H9 (cell line): ENCODE data around the gene PSTK. TPM values are rescaled to one million over a fixed set of nuclear protein-coding genes. Genes with fewer than 3 reads are reported as not detected.

ENCODE experiments used
- DNase-seq: peaks from one replicate; pipeline ENCODE4 v3.0.0-alpha.2; 2017
- H2AFZ ChIP-seq: one replicate; pipeline ENCODE4 v1.6.1; 2013; ENCODE audit warnings: mild to moderate bottlenecking, low read length, control low read depth, moderate library complexity
- H2AK5ac ChIP-seq: 2 replicates; pipeline ENCODE4 v1.6.1; 2013; ENCODE audit warnings: low read length, control low read depth, mixed read lengths; ENCODE audit not compliant: insufficient read length
- H2BK120ac ChIP-seq: one replicate; pipeline ENCODE4 v1.6.1; 2013; ENCODE audit warnings: low read depth, mild to moderate bottlenecking, low read length, control low read depth, inconsistent platforms; ENCODE audit not compliant: poor library complexity, severe bottlenecking
- H2BK12ac ChIP-seq: 2 replicates; pipeline ENCODE4 v1.6.1; 2013; ENCODE audit warnings: low read length, control low read depth, mixed read lengths, low read depth; ENCODE audit not compliant: insufficient read length
- H2BK15ac ChIP-seq: 2 replicates; pipeline ENCODE4 v1.6.1; 2013; ENCODE audit warnings: low read depth, low read length, control low read depth
- H2BK20ac ChIP-seq: one replicate; pipeline ENCODE4 v1.6.1; 2013; ENCODE audit warnings: low read depth, mild to moderate bottlenecking, low read length, control low read depth, inconsistent platforms; ENCODE audit not compliant: poor library complexity, severe bottlenecking
- H2BK5ac ChIP-seq: 2 replicates; pipeline ENCODE4 v1.6.1; 2013; ENCODE audit warnings: low read length, control low read depth, mixed read lengths; ENCODE audit not compliant: insufficient read length
- H3K14ac ChIP-seq: 2 replicates; pipeline ENCODE4 v1.6.1; 2013; ENCODE audit warnings: low read length, control low read depth; ENCODE audit not compliant: insufficient read depth
- H3K18ac ChIP-seq: 2 replicates; pipeline ENCODE4 v1.6.1; 2013; ENCODE audit warnings: low read depth, mild to moderate bottlenecking, mixed read lengths, low read length, control low read depth; ENCODE audit not compliant: insufficient read length
- H3K23ac ChIP-seq: 2 replicates; pipeline ENCODE4 v1.6.1; 2013; ENCODE audit warnings: low read length, control low read depth, mixed read lengths, low read depth; ENCODE audit not compliant: insufficient read length
- H3K23me2 ChIP-seq: 2 replicates; pipeline ENCODE4 v1.6.1; 2013; ENCODE audit warnings: low read depth, mild to moderate bottlenecking, mixed read lengths, low read length, control low read depth; ENCODE audit not compliant: insufficient read length, poor library complexity, severe bottlenecking
- H3K27ac ChIP-seq: 2 replicates; pipeline ENCODE4 v1.5.1; 2013; ENCODE audit warnings: low read length, control low read depth, mixed read lengths, low read depth; ENCODE audit not compliant: insufficient read length
- H3K27me3 ChIP-seq: 2 replicates; pipeline ENCODE4 v1.6.1; 2013; ENCODE audit warnings: low read length, control low read depth, inconsistent platforms; ENCODE audit not compliant: insufficient read depth
- H3K4ac ChIP-seq: 2 replicates; pipeline ENCODE4 v1.6.1; 2013; ENCODE audit warnings: low read depth, mild to moderate bottlenecking, control low read depth, inconsistent platforms, low read length, moderate library complexity
- H3K4me1 ChIP-seq: 2 replicates; pipeline ENCODE4 v1.6.1; 2013; ENCODE audit warnings: low read length, control low read depth, inconsistent platforms; ENCODE audit not compliant: insufficient read depth
- H3K4me2 ChIP-seq: 2 replicates; pipeline ENCODE4 v1.6.1; 2013; ENCODE audit warnings: low read length, control low read depth, mixed read lengths; ENCODE audit not compliant: insufficient read length, insufficient read depth
- H3K56ac ChIP-seq: 2 replicates; pipeline ENCODE4 v1.6.1; 2013; ENCODE audit warnings: low read depth, mild to moderate bottlenecking, mixed read lengths, low read length, control low read depth; ENCODE audit not compliant: insufficient read length
- H3K79me1 ChIP-seq: 2 replicates; pipeline ENCODE4 v1.6.1; 2013; ENCODE audit warnings: low read depth, mild to moderate bottlenecking, moderate library complexity, low read length, control low read depth, inconsistent platforms; ENCODE audit not compliant: insufficient read depth, poor library complexity, severe bottlenecking
- H3K79me2 ChIP-seq: 2 replicates; pipeline ENCODE4 v1.6.1; 2013; ENCODE audit warnings: low read length, control low read depth, inconsistent platforms; ENCODE audit not compliant: insufficient read depth
- H3K9ac ChIP-seq: 2 replicates; pipeline ENCODE4 v1.6.1; 2013; ENCODE audit warnings: low read length, control low read depth, mixed read lengths; ENCODE audit not compliant: insufficient read length; ENCODE audit errors: extremely low read depth
- H3K9me3 ChIP-seq: one replicate; pipeline ENCODE4 v1.6.1; 2013; ENCODE audit warnings: low read depth, low read length, inconsistent platforms; ENCODE audit not compliant: control insufficient read depth
- H3T11ph ChIP-seq: one replicate; pipeline ENCODE4 v1.6.1; 2013; ENCODE audit warnings: mild to moderate bottlenecking, low read length, control low read depth, inconsistent platforms
- H4K20me1 ChIP-seq: one replicate; pipeline ENCODE4 v1.6.1; 2013; ENCODE audit not compliant: control insufficient read depth, insufficient read length, insufficient read depth
- H4K5ac ChIP-seq: 2 replicates; pipeline ENCODE4 v1.6.1; 2013; ENCODE audit warnings: low read depth, mild to moderate bottlenecking, mixed read lengths, low read length, control low read depth; ENCODE audit not compliant: insufficient read length
- H4K8ac ChIP-seq: replicated peaks from 2 replicates; pipeline ENCODE4 v1.6.1; 2013; ENCODE audit warnings: low read length, control low read depth, mixed read lengths, low read depth; ENCODE audit not compliant: insufficient read length
- H4K91ac ChIP-seq: 2 replicates; pipeline ENCODE4 v1.6.1; 2013; ENCODE audit warnings: low read depth, mild to moderate bottlenecking, moderate library complexity, mixed read lengths, low read length, control low read depth; ENCODE audit not compliant: insufficient read length
- H3K27ac Mint-ChIP-seq, 3 experiments: 2 replicates in 2 of 3; 3 replicates in 1 of 3; pipeline ENCODE4 v1.8.0; 2020 to 2021; ENCODE audit warnings: mixed read lengths in 3 of 3, mild to moderate bottlenecking in 1 of 3, moderate library complexity in 1 of 3
- H3K27me3 Mint-ChIP-seq: 2 replicates; pipeline ENCODE4 v1.8.0; 2021; ENCODE audit warnings: low read depth, mild to moderate bottlenecking, moderate library complexity, mixed read lengths
- H3K36me3 Mint-ChIP-seq, 3 experiments: 2 replicates in 2 of 3; 3 replicates in 1 of 3; pipeline ENCODE4 v1.8.0; 2020 to 2021; ENCODE audit warnings: low read depth in 3 of 3, mixed read lengths in 3 of 3; ENCODE audit not compliant: insufficient read depth in 1 of 3
- H3K4me1 Mint-ChIP-seq, 2 experiments: 2 replicates each; pipeline ENCODE4 v1.8.0; 2020; ENCODE audit warnings: mixed read lengths in 2 of 2
- H3K4me3 Mint-ChIP-seq, 2 experiments: 2 replicates in 1 of 2; 3 replicates in 1 of 2; pipeline ENCODE4 v1.8.0; 2020 to 2021; ENCODE audit warnings: mild to moderate bottlenecking in 2 of 2, mixed read lengths in 2 of 2, moderate library complexity in 1 of 2
- H3K9me3 Mint-ChIP-seq, 2 experiments: 2 replicates in 1 of 2; 3 replicates in 1 of 2; pipeline ENCODE4 v1.8.0; 2020; ENCODE audit warnings: mild to moderate bottlenecking in 2 of 2, mixed read lengths in 2 of 2, moderate library complexity in 1 of 2
- CTCF ChIP-seq: fragments of 200-600 bp; sonication (generic); conservative IDR thresholded peaks from 3 replicates; pipeline ENCODE4 v1.8.0; 2021; ENCODE audit warnings: antibody characterized with exemption, mild to moderate bottlenecking
- WGBS: extraction: QIAGEN DNeasy Blood & Tissue Kit; methylation state at CpG from one replicate; pipeline ENCODE4 v1.1.7; 2013; ENCODE audit warnings: missing lambda C conversion rate, low lambda C conversion rate, mixed read lengths; ENCODE audit not compliant: insufficient read length; ENCODE audit errors: extremely low coverage; 5-methylcytosine and 5-hydroxymethylcytosine counted together
- total RNA-seq: library from RNA; stranded (reverse); gene quantifications from 2 replicates; pipeline ENCODE4 v1.2.1, GENCODE V29; 2021

The PSTK gene
- total RNA-seq, 1 experiment from 2014 or later, result 8.0 TPM

DNA sequence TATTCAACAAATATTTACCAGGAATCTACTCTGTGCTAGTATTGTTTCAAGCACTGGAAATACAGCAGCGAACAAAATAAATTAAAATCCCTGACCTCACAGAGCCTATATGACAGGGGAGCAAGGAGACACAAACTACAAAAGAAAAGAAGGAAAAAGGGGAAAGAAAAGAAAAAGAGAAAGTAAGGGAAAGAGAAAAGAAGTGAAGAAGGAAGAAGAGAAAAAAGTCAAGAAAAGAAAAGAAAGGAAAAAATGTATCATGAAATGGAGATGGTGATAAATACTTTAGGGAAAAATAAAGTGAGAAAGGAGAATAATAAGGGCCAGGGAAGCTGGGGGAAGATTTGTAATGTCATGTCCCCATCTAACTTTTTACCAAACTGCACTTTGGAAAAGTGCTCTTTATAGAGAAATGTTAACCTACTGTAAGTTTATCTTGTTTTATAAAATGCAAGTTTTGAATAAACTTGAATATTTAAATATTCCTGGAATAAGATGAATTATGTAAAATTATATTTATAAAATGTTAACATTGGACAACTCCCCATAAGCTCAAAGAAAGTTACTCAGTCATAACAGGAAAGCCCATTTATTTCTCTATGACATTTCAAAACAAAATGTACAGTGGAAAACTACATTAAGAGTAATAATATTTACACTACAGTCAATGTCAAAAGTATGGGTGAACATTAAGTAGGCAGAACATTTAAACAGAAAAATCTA is 40.9 kb upstream of the PSTK start:
- Histone ChIP-seq H2AK5ac (no peak overlapping the region), H3K4me1 (no peaks in the 10 kb centered on the region), H3K9me3 (no peaks in the 10 kb centered on the region), H4K5ac (no peak overlapping the region), H4K91ac (no peak overlapping the region), H4K8ac (no peak overlapping the region), H3K56ac (no peak overlapping the region), H2BK15ac (no peak overlapping the region), H3K9ac (no peak overlapping the region), H3K18ac (no peak overlapping the region), H3K4me2 (no peak overlapping the region), H2BK120ac (no peak overlapping the region), H3K23ac (no peak overlapping the region), H2BK20ac (no peak overlapping the region), H3K4ac (no peak overlapping the region), H3K79me1 (no peaks in the 10 kb centered on the region), H4K20me1 (no peaks in the 10 kb centered on the region), H2BK5ac (no peak overlapping the region), H3K23me2 (no peaks in the 10 kb centered on the region), H3K79me2 (no peaks in the 10 kb centered on the region), H3K14ac (no peak overlapping the region), H3T11ph (no peak overlapping the region), H2BK12ac (no peak overlapping the region), H3K27me3 (no peaks in the 10 kb centered on the region), H3K27ac (no peak overlapping the region), H2AFZ (no peak overlapping the region)
- peaks cover 17 to 29% (median 22%) of the 10 kb centered on the region in 3 experiments for H3K36me3 Mint-ChIP-seq
- no peak overlapping the region for H3K4me3 Mint-ChIP-seq
- H3K9me3 Mint-ChIP-seq, result peaks cover 0 to 4% of the 10 kb centered on the region in 2 experiments; a peak in 2 of 5 replicates
- no peaks in the 10 kb centered on the region for H3K27me3 Mint-ChIP-seq
- TF ChIP-seq CTCF, result no peak
- WGBS, result no CpG with 5 or more reads among the region's 1 CpG
- H3K4me1 Mint-ChIP-seq, result no peaks in the 10 kb centered on the region
- no peak for DNase-seq
- peak overlapping the region in 1 of 3 experiments; percentile 13; a peak in 1 of 7 replicates for H3K27ac Mint-ChIP-seq
